NB4 (cell line): ENCODE data around the gene DNAI7.

ENCODE experiments used
- DNase-seq: peaks from one replicate; pipeline ENCODE4 v3.0.0; 2010; ENCODE audit warnings: low read depth
- H3K4me3 ChIP-seq: one replicate; pipeline ENCODE4 v1.5.1; 2011; ENCODE audit warnings: mild to moderate bottlenecking, low read depth, low read length, moderate library complexity
- CTCF ChIP-seq: IDR thresholded peaks from one replicate; pipeline ENCODE4 v1.5.1; 2012; ENCODE audit warnings: low read depth, low read length
- MAX ChIP-seq: IDR thresholded peaks from 2 replicates; pipeline ENCODE4 v1.6.1; 2011; ENCODE audit warnings: low read depth, low read length
- MYC ChIP-seq: IDR thresholded peaks from 2 replicates; pipeline ENCODE4 v1.6.1; 2011; ENCODE audit warnings: low read depth, low read length
- POLR2A ChIP-seq: IDR thresholded peaks from 2 replicates; pipeline ENCODE4 v1.6.1; 2011; ENCODE audit warnings: mild to moderate bottlenecking; ENCODE audit not compliant: insufficient read length; ENCODE audit errors: extremely low read depth

Gene DNAI7

GRCh38 chr12:25083211-25083610 is 111.7 kb downstream of the DNAI7 start:
- TF ChIP-seq MYC: no peak
- TF ChIP-seq CTCF: no peak
- TF ChIP-seq POLR2A: no peak
- no peak for TF ChIP-seq MAX
- no peak overlapping the region for H3K4me3 ChIP-seq

GRCh38 chr12:25082628-25083027 is 112.3 kb downstream of the DNAI7 start:
- no peak for TF ChIP-seq MAX
- no peak overlapping the region for H3K4me3 ChIP-seq
- no peak for DNase-seq

More at GRCh38 chr12:25083211-25083610, 111.7 kb downstream of the DNAI7 start:
- no peak for DNase-seq

GRCh38 chr12:25079393-25079792 is 115.6 kb downstream of the DNAI7 start:
- TF ChIP-seq MYC: no peak
- TF ChIP-seq POLR2A: no peak
- no peak for TF ChIP-seq CTCF
- no peak for TF ChIP-seq MAX
- DNase-seq: no peak
- no peak overlapping the region for H3K4me3 ChIP-seq

- TF ChIP-seq MYC (no peak), CTCF (no peak), POLR2A (no peak), MAX (no peak)
- DNase-seq: no peak
- no peak overlapping the region for H3K4me3 ChIP-seq
These were observed 120.0 kb downstream of the DNAI7 start for GRCh38 chr12:25074954-25075353.

- no peak for TF ChIP-seq CTCF
- TF ChIP-seq MAX: no peak
- no peak for TF ChIP-seq POLR2A
- no peak for TF ChIP-seq MYC
- no peak for DNase-seq
- no peak overlapping the region for H3K4me3 ChIP-seq
These were observed 120.8 kb downstream of the DNAI7 start for GRCh38 chr12:25074113-25074512.

- no peak for DNase-seq
- TF ChIP-seq CTCF: no peak
- no peak for TF ChIP-seq MAX
- TF ChIP-seq POLR2A: no peak
- no peak for TF ChIP-seq MYC
- no peak overlapping the region for H3K4me3 ChIP-seq
These were observed 121.9 kb downstream of the DNAI7 start for GRCh38 chr12:25072906-25073650.
